Testis (tissue), 3 donors: Measurements from ENCODE around the gene RASGRP3. TPM values are rescaled to one million over a fixed set of nuclear protein-coding genes. Genes with fewer than 3 reads are reported as not detected.

ENCODE experiments used
- DNase-seq: peaks from one replicate; pipeline ENCODE4 v3.0.0-alpha.2; 2019
- H3K27ac ChIP-seq, 2 donors: fragments of 200-600 bp; sonication (generic); one replicate each; pipeline ENCODE4 v1.5.1; 2019
- H3K27me3 ChIP-seq: fragments of 200-600 bp; sonication (generic); one replicate; pipeline ENCODE4 v1.5.1; 2019
- H3K36me3 ChIP-seq: fragments of 200-600 bp; sonication (generic); one replicate; pipeline ENCODE4 v1.5.1; 2017; ENCODE audit warnings: low read depth; ENCODE audit errors: missing control alignments
- H3K4me1 ChIP-seq: fragments of 200-600 bp; sonication (generic); one replicate; pipeline ENCODE4 v1.5.1; 2019
- H3K4me3 ChIP-seq, 2 donors: fragments of 200-600 bp; sonication (generic); one replicate each; pipeline ENCODE4 v1.5.1; 2017 to 2019
- H3K9me3 ChIP-seq: fragments of 200-600 bp; sonication (generic); one replicate; pipeline ENCODE4 v1.5.1; 2017
- POLR2A ChIP-seq: fragments of 450-650 bp; IDR thresholded peaks from one replicate; pipeline ENCODE4 v1.6.1; 2017; ENCODE audit warnings: antibody characterized with exemption, mild to moderate bottlenecking, moderate library complexity
- whole genome bisulfite sequencing, 2 donors: methylation state at CpG; one replicate each; pipeline ENCODE4 v1.1.5; 2018; 5-methylcytosine and 5-hydroxymethylcytosine counted together
- intact Hi-C: fragments of 100-400 bp; cut with DNase I; formaldehyde crosslinking; loops from one replicate; pipeline ENCODE4 v1.15.1; 2023; ENCODE audit warnings: low total_unique reads
- polyA plus RNA-seq: library from polyadenylated mRNA; stranded (reverse); fragments of 350-450 nt; fragmentation: Illumina TruSeq; extraction: RNeasy Lipid Tissue Mini Kit (QIAGEN cat#74804); gene quantifications from one replicate; pipeline ENCODE4 v1.2.3, GENCODE V29; 2014; ENCODE audit warnings: low read depth, low replicate concordance; ENCODE audit not compliant: insufficient read depth
- total RNA-seq, 2 donors: library from RNA; depleted of rRNA; stranded (reverse); fragments of >200 nt; gene quantifications; one replicate each; pipeline ENCODE4 v1.2.3, GENCODE V29; 2016
- TF ChIP-seq, protein P1 (sequence below), 3 experiments: fragments of 450-650 bp in 2 of 3; fragments of 200-600 bp in 1 of 3; sonication (generic) in 1 of 3; IDR thresholded peaks; one replicate each; pipeline ENCODE4 v1.5.1; 2016 to 2019; ENCODE audit warnings: antibody characterized with exemption in 3 of 3, mild to moderate bottlenecking in 2 of 3, moderate library complexity in 1 of 3

The RASGRP3 gene
- total and polyA plus RNA-seq, 3 donors from 2014 or later, result 2.8 to 26.3 (median 8.2) TPM

DNA sequence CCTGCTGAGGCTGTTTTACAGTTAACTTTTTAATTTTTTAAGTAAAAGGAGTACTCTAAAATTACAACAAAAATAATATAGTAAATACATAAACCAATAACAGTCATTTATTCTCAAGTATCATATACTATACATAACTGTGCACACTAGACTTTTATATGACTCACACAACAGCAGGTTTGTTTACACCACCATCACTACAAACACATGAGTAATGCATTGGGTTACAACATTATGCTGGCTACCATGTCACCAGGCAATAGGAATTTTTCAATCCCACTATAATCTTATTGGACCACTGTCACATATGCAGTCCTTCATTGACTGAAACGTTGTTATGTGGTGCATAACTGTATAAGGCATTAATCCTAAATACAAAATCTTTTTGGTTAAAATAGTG, 42.5 kb downstream of the RASGRP3 start:
- 79 to 88% methylated on average over 1 of the region's 1 CpG for WGBS, 2 donors
- H3K4me3 ChIP-seq, result no peak overlapping the region
- no peaks in the 10 kb centered on the region for H3K4me1 ChIP-seq
- no peaks in the 10 kb centered on the region for H3K9me3 ChIP-seq
- no peak overlapping the region for H3K27ac ChIP-seq
- intact Hi-C loops, result no loop called here
- DNase-seq, result no peak
- H3K27me3 ChIP-seq, result no peaks in the 10 kb centered on the region
- H3K36me3 ChIP-seq, result no peaks in the 10 kb centered on the region
- TF ChIP-seq, protein P1, sequence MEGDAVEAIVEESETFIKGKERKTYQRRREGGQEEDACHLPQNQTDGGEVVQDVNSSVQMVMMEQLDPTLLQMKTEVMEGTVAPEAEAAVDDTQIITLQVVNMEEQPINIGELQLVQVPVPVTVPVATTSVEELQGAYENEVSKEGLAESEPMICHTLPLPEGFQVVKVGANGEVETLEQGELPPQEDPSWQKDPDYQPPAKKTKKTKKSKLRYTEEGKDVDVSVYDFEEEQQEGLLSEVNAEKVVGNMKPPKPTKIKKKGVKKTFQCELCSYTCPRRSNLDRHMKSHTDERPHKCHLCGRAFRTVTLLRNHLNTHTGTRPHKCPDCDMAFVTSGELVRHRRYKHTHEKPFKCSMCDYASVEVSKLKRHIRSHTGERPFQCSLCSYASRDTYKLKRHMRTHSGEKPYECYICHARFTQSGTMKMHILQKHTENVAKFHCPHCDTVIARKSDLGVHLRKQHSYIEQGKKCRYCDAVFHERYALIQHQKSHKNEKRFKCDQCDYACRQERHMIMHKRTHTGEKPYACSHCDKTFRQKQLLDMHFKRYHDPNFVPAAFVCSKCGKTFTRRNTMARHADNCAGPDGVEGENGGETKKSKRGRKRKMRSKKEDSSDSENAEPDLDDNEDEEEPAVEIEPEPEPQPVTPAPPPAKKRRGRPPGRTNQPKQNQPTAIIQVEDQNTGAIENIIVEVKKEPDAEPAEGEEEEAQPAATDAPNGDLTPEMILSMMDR (IDR thresholded peaks at IDR 0.05), result no peak
- TF ChIP-seq POLR2A, result no peak

DNA sequence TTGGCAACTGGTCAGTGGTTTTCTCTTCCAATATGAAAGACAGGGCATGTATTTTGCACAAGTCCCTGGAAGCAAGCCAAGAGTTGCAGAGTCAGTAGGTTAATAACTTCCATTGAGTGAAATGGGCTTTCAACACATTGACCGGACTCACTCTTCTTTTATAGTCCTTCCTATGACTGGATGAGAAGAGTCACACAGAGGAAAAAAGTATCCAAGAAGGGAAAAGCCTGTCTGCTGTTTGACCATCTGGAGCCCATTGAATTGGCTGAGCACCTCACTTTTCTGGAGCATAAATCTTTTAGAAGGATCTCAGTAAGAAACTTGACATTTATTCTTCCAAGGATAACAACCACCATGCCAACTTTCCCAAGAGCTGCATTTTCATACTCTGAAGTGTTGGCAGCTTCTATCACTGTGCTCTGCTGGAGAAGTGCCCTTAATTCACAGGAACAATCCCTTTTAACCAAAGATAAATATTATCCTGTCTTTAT, 45.4 kb downstream of the RASGRP3 start:
- Histone ChIP-seq H3K27me3 (no peaks in the 10 kb centered on the region), H3K4me1 (no peaks in the 10 kb centered on the region), H3K27ac (no peak overlapping the region), H3K9me3 (no peaks in the 10 kb centered on the region), H3K36me3 (no peaks in the 10 kb centered on the region), H3K4me3 (no peak overlapping the region)
- WGBS, 2 donors, result 68 to 76% methylated on average over 1 of the region's 1 CpG
- intact Hi-C loops, result no loop called here
- TF ChIP-seq POLR2A, result no peak
- TF ChIP-seq, protein P1 (IDR thresholded peaks at IDR 0.05), result no peak
- no peak for DNase-seq

DNA sequence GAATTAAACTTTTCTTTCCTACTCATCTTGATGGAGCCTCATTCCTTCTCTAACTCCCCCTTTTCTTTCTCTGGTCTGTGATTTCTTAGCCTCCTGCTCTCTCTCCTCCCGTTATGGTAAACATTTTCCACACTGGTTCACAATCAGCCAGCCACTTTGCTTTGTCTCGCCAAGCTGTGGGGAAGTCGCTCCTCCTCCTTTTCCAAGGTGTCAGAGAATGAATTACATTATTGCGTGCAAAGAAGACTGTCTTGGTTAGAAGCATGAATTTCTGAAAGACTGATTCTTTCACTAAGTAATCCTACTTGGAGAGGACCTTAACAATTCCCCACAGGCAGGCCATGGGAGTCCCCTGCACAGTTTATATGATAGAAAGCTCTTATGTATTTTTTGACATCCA, 46.1 kb downstream of the RASGRP3 start:
- H3K27ac ChIP-seq, result no peak overlapping the region
- no peaks in the 10 kb centered on the region for H3K36me3 ChIP-seq
- H3K9me3 ChIP-seq, result no peaks in the 10 kb centered on the region

DNA sequence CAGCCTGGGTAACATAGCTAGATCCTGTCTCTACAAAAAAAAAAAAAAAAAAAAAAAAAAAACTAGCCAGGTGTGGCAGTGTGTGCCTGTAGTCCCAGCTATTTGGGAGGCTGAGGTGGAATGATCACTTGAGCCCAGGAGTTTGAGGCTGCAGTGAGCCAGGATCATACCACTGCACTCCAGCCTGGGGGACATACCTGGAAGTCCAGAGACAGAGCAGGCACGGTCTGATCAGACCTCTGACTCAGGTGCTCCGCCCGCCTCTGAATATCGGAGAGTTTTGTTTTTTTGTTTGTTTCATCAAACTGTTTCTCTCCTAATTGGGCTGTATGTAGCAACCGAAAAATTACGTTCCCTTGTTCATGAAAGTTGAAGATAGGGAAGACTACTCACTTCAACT, 49.2 kb downstream of the RASGRP3 start:
- DNase-seq, result no peak
- H3K4me1 ChIP-seq, result no peaks in the 10 kb centered on the region
- TF ChIP-seq, protein P1 (IDR thresholded peaks at IDR 0.05), result no peak
- TF ChIP-seq POLR2A, result no peak

More for the DNA sequence above, 46.1 kb downstream of the RASGRP3 start:
- TF ChIP-seq POLR2A, result no peak
- TF ChIP-seq, protein P1 (IDR thresholded peaks at IDR 0.05), result no peak
- WGBS, 2 donors, result 75 to 82% methylated on average over 4 of the region's 4 CpGs
- intact Hi-C loops, result no loop called here
- no peaks in the 10 kb centered on the region for H3K4me1 ChIP-seq
- H3K4me3 ChIP-seq, result no peak overlapping the region
- DNase-seq, result no peak
- no peaks in the 10 kb centered on the region for H3K27me3 ChIP-seq

DNA sequence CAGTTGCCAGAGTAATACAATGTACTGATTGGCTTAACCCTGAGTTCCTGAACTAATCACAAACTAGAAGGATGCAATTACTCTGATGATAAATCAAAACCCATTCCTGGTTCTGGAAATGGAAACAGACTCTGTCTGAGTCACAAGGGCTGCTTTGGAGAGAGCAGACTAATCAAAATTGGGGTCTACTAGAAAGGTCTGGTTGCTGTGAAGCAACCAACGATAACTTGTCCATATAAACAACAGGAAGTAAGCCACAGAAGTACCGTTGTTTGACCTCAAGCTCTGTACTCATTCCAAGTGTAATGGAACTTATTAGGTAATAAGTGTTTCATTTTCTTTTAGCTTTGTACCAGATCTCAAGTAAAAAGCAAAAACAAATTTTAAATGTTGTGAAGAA, 49.7 kb downstream of the RASGRP3 start:
- Histone ChIP-seq H3K27ac (no peak overlapping the region), H3K4me1 (no peaks in the 10 kb centered on the region), H3K36me3 (no peaks in the 10 kb centered on the region), H3K9me3 (no peaks in the 10 kb centered on the region), H3K4me3 (no peak overlapping the region), H3K27me3 (no peaks in the 10 kb centered on the region)
- intact Hi-C loops, result no loop called here
- TF ChIP-seq, protein P1 (IDR thresholded peaks at IDR 0.05), result no peak
- TF ChIP-seq POLR2A, result no peak
- DNase-seq, result no peak
- 29 to 51% methylated on average over 2 of the region's 2 CpGs for WGBS, 2 donors

More for the DNA sequence above, 49.2 kb downstream of the RASGRP3 start:
- intact Hi-C loops, result no loop called here
- no peak overlapping the region for H3K27ac ChIP-seq
- no peaks in the 10 kb centered on the region for H3K9me3 ChIP-seq
- WGBS, 2 donors, result 91 to 95% methylated on average over 6 of the region's 6 CpGs
- H3K4me3 ChIP-seq, result no peak overlapping the region
- no peaks in the 10 kb centered on the region for H3K36me3 ChIP-seq
- H3K27me3 ChIP-seq, result no peaks in the 10 kb centered on the region
